ENCODE data around the gene KCNA1.

KCNA1 gene

GRCh38 chr12:4914720-4915119, 5.0 kb downstream of the KCNA1 start:
- DNase-seq = no peak

GRCh38 chr12:4915752-4916151, 6.0 kb downstream of the KCNA1 start:
- DNase-seq = no peak

GRCh38 chr12:4918950-4919660, 9.4 kb downstream of the KCNA1 start:
- DNase-seq = no peak

GRCh38 chr12:4932576-4932975, 22.9 kb downstream of the KCNA1 start:
- DNase-seq = no peak

GRCh38 chr12:4933411-4933810, 23.7 kb downstream of the KCNA1 start:
- DNase-seq = no peak

- no peak for DNase-seq
Observed at GRCh38 chr12:4934407-4935035, 24.8 kb downstream of the KCNA1 start.

GRCh38 chr12:4938900-4939299, 29.2 kb downstream of the KCNA1 start:
- DNase-seq = no peak

- no peak for DNase-seq
Observed at GRCh38 chr12:4939418-4940023, 29.8 kb downstream of the KCNA1 start.

- DNase-seq = no peak
Observed at GRCh38 chr12:4943067-4943937, 33.6 kb downstream of the KCNA1 start.

GRCh38 chr12:4943938-4944284, 34.2 kb downstream of the KCNA1 start:
- DNase-seq = no peak

- no peak for DNase-seq
Observed at GRCh38 chr12:4947253-4947652, 37.5 kb downstream of the KCNA1 start.

- DNase-seq = no peak
Observed at GRCh38 chr12:4951083-4951482, 41.4 kb downstream of the KCNA1 start.

GRCh38 chr12:4951601-4952000, 41.9 kb downstream of the KCNA1 start:
- no peak for DNase-seq

GRCh38 chr12:4954621-4955354, 45.1 kb downstream of the KCNA1 start:
- DNase-seq = no peak

GRCh38 chr12:4956054-4956453, 46.3 kb downstream of the KCNA1 start:
- DNase-seq = no peak

GRCh38 chr12:4956968-4957367, 47.3 kb downstream of the KCNA1 start:
- no peak for DNase-seq

- DNase-seq = no peak
Observed at GRCh38 chr12:4957761-4958160, 48.1 kb downstream of the KCNA1 start.

GRCh38 chr12:4958697-4959375, 49.1 kb downstream of the KCNA1 start:
- DNase-seq = no peak

- DNase-seq = no peak
Observed at GRCh38 chr12:4959381-4959780, 49.7 kb downstream of the KCNA1 start.

GRCh38 chr12:4960030-4960429, 50.3 kb downstream of the KCNA1 start:
- no peak for DNase-seq

GRCh38 chr12:4960547-4960946, 50.8 kb downstream of the KCNA1 start:
- no peak for DNase-seq

GRCh38 chr12:4961311-4961710, 51.6 kb downstream of the KCNA1 start:
- DNase-seq = no peak
